WERI-Rb-1 (cell line): ENCODE results near the gene MIDN.

Experiments
- DNase-seq: peaks from one replicate; pipeline ENCODE4 v3.0.0-alpha.2; 2020
- H3K27ac ChIP-seq: fragments of 250-450 bp; sonication (Bioruptor Pico); 2 replicates; pipeline ENCODE4 v1.5.1; 2020; ENCODE audit warnings: mild to moderate bottlenecking, moderate library complexity
- H3K27me3 ChIP-seq: fragments of 250-450 bp; sonication (Bioruptor Pico); 2 replicates; pipeline ENCODE4 v1.5.1; 2021; ENCODE audit warnings: mild to moderate bottlenecking, low read depth, moderate library complexity; ENCODE audit not compliant: insufficient read depth, severe bottlenecking
- H3K36me3 ChIP-seq: fragments of 250-450 bp; sonication (Bioruptor Pico); 2 replicates; pipeline ENCODE4 v1.5.1; 2020; ENCODE audit warnings: mild to moderate bottlenecking, moderate library complexity
- H3K4me3 ChIP-seq: 2 replicates; pipeline ENCODE4 v1.5.1; 2011; ENCODE audit warnings: low read depth, mild to moderate bottlenecking, control low read depth, low read length
- H3K9me3 ChIP-seq: fragments of 250-450 bp; sonication (Bioruptor Pico); 2 replicates; pipeline ENCODE4 v1.5.1; 2021; ENCODE audit warnings: mild to moderate bottlenecking, moderate library complexity; ENCODE audit not compliant: severe bottlenecking
- TF ChIP-seq, protein P1 (sequence below): IDR thresholded peaks from 2 replicates; pipeline ENCODE4 v1.5.1; 2011; ENCODE audit warnings: low read depth, mild to moderate bottlenecking, control low read depth, inconsistent platforms, low read length

MIDN gene

GRCh38 chr19:1231729-1232637, 16.4 kb upstream of the MIDN start:
- no peak for DNase-seq
- H3K36me3 ChIP-seq, result peaks cover 26% of the 10 kb centered on the region

DNA sequence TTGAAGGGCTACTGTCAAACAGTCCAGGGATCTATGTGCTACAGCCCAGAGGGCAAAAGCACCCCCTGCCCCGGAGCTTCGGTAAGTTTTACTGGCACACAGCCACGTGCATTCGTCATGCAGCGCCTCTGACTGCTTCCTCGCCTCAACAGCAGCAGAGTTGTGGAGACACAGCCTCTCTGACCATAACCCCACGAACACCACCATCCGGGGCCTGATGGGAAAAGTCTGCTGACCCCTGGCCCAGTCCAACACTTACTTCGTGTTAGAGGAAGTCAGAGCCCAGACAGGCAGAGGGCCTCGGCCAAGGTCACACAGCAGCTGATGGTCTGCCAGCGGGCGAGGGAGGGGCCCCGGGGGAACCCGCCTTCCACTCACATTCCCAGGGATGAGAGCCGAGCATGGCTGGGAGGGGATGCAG, 15.7 kb upstream of the MIDN start:
- Histone ChIP-seq H3K9me3 (no peaks in the 10 kb centered on the region), H3K36me3 (peaks cover 20% of the 10 kb centered on the region), H3K27ac (no peak overlapping the region), H3K4me3 (no peak overlapping the region), H3K27me3 (no peaks in the 10 kb centered on the region)
- TF ChIP-seq, protein P1, sequence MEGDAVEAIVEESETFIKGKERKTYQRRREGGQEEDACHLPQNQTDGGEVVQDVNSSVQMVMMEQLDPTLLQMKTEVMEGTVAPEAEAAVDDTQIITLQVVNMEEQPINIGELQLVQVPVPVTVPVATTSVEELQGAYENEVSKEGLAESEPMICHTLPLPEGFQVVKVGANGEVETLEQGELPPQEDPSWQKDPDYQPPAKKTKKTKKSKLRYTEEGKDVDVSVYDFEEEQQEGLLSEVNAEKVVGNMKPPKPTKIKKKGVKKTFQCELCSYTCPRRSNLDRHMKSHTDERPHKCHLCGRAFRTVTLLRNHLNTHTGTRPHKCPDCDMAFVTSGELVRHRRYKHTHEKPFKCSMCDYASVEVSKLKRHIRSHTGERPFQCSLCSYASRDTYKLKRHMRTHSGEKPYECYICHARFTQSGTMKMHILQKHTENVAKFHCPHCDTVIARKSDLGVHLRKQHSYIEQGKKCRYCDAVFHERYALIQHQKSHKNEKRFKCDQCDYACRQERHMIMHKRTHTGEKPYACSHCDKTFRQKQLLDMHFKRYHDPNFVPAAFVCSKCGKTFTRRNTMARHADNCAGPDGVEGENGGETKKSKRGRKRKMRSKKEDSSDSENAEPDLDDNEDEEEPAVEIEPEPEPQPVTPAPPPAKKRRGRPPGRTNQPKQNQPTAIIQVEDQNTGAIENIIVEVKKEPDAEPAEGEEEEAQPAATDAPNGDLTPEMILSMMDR, result no peak
- DNase-seq, result no peak

More at GRCh38 chr19:1231729-1232637, 16.4 kb upstream of the MIDN start:
- no peak overlapping the region for H3K27ac ChIP-seq
- no peak overlapping the region for H3K4me3 ChIP-seq
- TF ChIP-seq, protein P1, result no peak
- no peaks in the 10 kb centered on the region for H3K27me3 ChIP-seq
- no peaks in the 10 kb centered on the region for H3K9me3 ChIP-seq

- no peaks in the 10 kb centered on the region for H3K27me3 ChIP-seq
- no peak for DNase-seq
- no peak overlapping the region for H3K27ac ChIP-seq
- no peaks in the 10 kb centered on the region for H3K9me3 ChIP-seq
- TF ChIP-seq, protein P1, result no peak
- peaks cover 16% of the 10 kb centered on the region for H3K36me3 ChIP-seq
- no peak overlapping the region for H3K4me3 ChIP-seq
Measured at GRCh38 chr19:1233115-1233667, 15.2 kb upstream of the MIDN start.

DNA sequence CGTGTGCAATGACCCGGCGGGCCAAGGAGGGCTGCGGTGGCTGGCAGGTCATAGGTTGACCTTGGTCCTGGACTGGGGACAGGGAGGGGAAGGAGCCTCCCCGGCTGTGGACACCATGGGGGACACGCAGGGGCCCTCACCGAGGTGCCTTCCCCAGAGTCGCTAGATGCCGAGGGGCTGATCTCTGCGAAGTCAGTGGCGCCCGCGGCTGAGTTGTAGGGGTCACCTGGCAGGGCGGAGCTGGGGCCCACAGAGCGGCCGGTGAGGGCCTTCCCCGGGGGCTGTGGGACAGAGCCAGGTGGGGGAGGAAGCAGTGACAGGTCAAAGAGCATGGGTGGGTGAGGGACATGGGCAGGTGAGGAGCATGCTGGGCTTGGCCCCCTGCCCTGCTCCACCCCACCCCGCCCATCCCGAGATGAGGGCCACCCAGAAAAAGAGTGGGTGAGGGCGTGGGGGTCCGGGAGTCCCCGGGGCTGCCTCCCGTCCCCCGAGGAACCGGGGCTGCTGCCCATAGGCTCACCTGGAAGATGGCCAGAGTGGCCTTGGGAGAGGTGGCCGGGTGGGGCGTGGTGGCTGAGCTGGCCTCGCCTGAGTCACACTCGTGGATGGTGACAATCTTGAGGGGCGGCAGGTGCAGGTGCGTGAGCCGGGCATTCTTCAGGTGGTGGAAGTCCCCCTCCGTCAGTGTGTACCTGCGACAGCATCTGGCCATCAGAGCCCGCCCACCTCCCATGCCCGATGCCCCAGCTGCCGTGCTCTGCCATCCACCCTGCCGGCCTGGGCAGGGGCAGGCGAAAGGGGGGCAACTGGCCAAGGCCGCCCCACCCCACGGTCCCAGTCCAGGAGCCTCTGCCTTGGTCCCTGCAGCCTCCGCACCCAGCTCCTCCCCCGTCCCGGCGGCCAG, 14.1 kb upstream of the MIDN start:
- TF ChIP-seq, protein P1, result no peak
- no peak for DNase-seq
- H3K9me3 ChIP-seq, result no peaks in the 10 kb centered on the region
- H3K27me3 ChIP-seq, result no peaks in the 10 kb centered on the region
- no peak overlapping the region for H3K27ac ChIP-seq
- H3K4me3 ChIP-seq, result no peak overlapping the region
- H3K36me3 ChIP-seq, result peaks cover 14% of the 10 kb centered on the region

DNA sequence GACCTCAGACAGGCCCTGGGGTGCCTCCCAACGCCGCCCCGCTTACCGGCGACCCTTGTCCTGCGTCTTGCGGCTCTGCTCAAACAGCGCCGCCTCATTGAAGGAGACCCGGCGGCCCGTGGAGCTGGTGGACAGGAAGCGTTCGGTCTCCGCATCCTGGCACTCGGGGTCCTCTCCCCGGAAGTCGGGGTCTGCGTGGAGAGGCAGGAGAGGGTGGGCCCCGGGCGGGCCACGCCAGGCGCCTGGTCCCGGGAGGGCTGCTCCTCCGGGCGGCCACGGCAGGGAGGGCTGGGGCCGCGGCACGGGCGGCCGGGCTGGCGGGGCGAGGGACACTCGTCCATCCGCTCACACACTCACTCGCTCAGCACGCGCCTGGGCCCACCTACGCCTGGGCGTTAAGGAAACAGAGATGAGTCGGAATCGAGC, 13.4 kb upstream of the MIDN start:
- H3K36me3 ChIP-seq, result peaks cover 14% of the 10 kb centered on the region
- no peaks in the 10 kb centered on the region for H3K9me3 ChIP-seq
- H3K4me3 ChIP-seq, result no peak overlapping the region
- H3K27ac ChIP-seq, result no peak overlapping the region
- DNase-seq, result no peak
- no peaks in the 10 kb centered on the region for H3K27me3 ChIP-seq
- TF ChIP-seq, protein P1, result no peak
